Measurements from ENCODE around the gene ADK.
"Not testable (repeated sequence)": the region's sequence is repeated elsewhere in the genome, so short reads cannot be mapped to it uniquely, and the experiment has no call there.

Gene ADK

GRCh38 chr10:74343804-74344203 lies 192.8 kb downstream of the ADK start:
- DNase-seq (ENCODE audit: low read depth in 2 of 3, low spot score in 2 of 3): no peak

GRCh38 chr10:74344306-74344705 lies 193.3 kb downstream of the ADK start:
- DNase-seq (ENCODE audit: low read depth in 2 of 3, low spot score in 2 of 3): no peak

- DNase-seq (ENCODE audit: low read depth in 2 of 3, low spot score in 2 of 3): no peak
Observed at GRCh38 chr10:74347522-74347921, 196.5 kb downstream of the ADK start.

- not testable (repeated sequence) for DNase-seq (ENCODE audit: low read depth in 2 of 3, low spot score in 2 of 3)
Observed at GRCh38 chr10:74353021-74353420, 202.0 kb downstream of the ADK start.

GRCh38 chr10:74361678-74362077 lies 210.7 kb downstream of the ADK start:
- no peak for DNase-seq (ENCODE audit: low read depth in 2 of 3, low spot score in 2 of 3)

GRCh38 chr10:74363727-74364126 lies 212.7 kb downstream of the ADK start:
- no peak for DNase-seq (ENCODE audit: low read depth in 2 of 3, low spot score in 2 of 3)

GRCh38 chr10:74365109-74365508 lies 214.1 kb downstream of the ADK start:
- no peak for DNase-seq (ENCODE audit: low read depth in 2 of 3, low spot score in 2 of 3)

- no peak for DNase-seq (ENCODE audit: low read depth in 2 of 3, low spot score in 2 of 3)
Observed at GRCh38 chr10:74371696-74372095, 220.7 kb downstream of the ADK start.

GRCh38 chr10:74373059-74373458 lies 222.0 kb downstream of the ADK start:
- no peak for DNase-seq (ENCODE audit: low read depth in 2 of 3, low spot score in 2 of 3)

GRCh38 chr10:74377476-74377875 lies 226.5 kb downstream of the ADK start:
- DNase-seq (ENCODE audit: low read depth in 2 of 3, low spot score in 2 of 3): no peak

GRCh38 chr10:74379474-74379873 lies 228.5 kb downstream of the ADK start:
- no peak for DNase-seq (ENCODE audit: low read depth in 2 of 3, low spot score in 2 of 3)

GRCh38 chr10:74380795-74381194 lies 229.8 kb downstream of the ADK start:
- no peak for DNase-seq (ENCODE audit: low read depth in 2 of 3, low spot score in 2 of 3)

- no peak for DNase-seq (ENCODE audit: low read depth in 2 of 3, low spot score in 2 of 3)
Observed at GRCh38 chr10:74381291-74381853, 230.4 kb downstream of the ADK start.

- no peak for DNase-seq (ENCODE audit: low read depth in 2 of 3, low spot score in 2 of 3)
Observed at GRCh38 chr10:74382663-74383062, 231.6 kb downstream of the ADK start.

GRCh38 chr10:74383642-74384041 lies 232.6 kb downstream of the ADK start:
- no peak for DNase-seq (ENCODE audit: low read depth in 2 of 3, low spot score in 2 of 3)

GRCh38 chr10:74384615-74385183 lies 233.7 kb downstream of the ADK start:
- no peak for DNase-seq (ENCODE audit: low read depth in 2 of 3, low spot score in 2 of 3)

- no peak for DNase-seq (ENCODE audit: low read depth in 2 of 3, low spot score in 2 of 3)
Observed at GRCh38 chr10:74388801-74389200, 237.8 kb downstream of the ADK start.

GRCh38 chr10:74391786-74392185 lies 240.8 kb downstream of the ADK start:
- DNase-seq (ENCODE audit: low read depth in 2 of 3, low spot score in 2 of 3): no peak

- DNase-seq (ENCODE audit: low read depth in 2 of 3, low spot score in 2 of 3): no peak
Observed at GRCh38 chr10:74394416-74394969, 243.5 kb downstream of the ADK start.

- DNase-seq (ENCODE audit: low read depth in 2 of 3, low spot score in 2 of 3): no peak
Observed at GRCh38 chr10:74400186-74400585, 249.2 kb downstream of the ADK start.

GRCh38 chr10:74406006-74406405 lies 255.0 kb downstream of the ADK start:
- no peak for DNase-seq (ENCODE audit: low read depth in 2 of 3, low spot score in 2 of 3)

GRCh38 chr10:74415146-74415839 lies 264.3 kb downstream of the ADK start:
- no peak for DNase-seq (ENCODE audit: low read depth in 2 of 3, low spot score in 2 of 3)
